ENCODE data around the gene SQOR.

GRCh38 chr15:45631776-45632175, 3.1 kb upstream of the SQOR start:
- TF ChIP-seq EZH2 (IDR thresholded peaks at IDR 0.05), result no peak
- no peak for TF ChIP-seq POLR2AphosphoS5 (IDR thresholded peaks at IDR 0.05; ENCODE audit: borderline replicate concordance, low read depth, low read length)
- no peak for TF ChIP-seq FOXP2 (optimal IDR thresholded peaks at IDR 0.05; ENCODE audit: control extremely low read depth, extremely low read length, insufficient read depth)

Data from SK-N-MC (cell line).